Measurements from ENCODE around the gene PCSK1.

PCSK1 gene

DNA sequence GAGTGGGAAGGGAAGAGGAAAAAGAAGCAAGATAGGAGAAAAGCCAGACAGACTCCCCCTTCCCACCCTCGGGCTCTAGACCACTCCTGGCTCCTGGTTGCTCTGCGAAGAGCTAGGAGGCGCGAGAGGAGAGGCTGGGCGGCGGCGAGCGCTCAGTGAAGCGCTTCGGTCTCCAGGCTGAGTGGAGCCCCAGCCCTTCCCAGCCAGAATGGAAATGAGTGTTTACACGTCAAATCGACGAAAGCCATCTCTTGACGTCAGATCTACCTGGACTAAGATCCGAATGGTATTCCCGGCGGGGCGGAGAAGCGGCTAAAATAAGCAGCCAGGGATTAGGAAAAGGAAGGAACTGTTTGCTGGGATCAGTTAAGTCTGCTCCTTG, at the start of gene PCSK1:
PCSK1 (minus strand) TSS at position 183 of the 382 bp plus-strand sequence. CDS start 206 bp downstream, outside the sequence.
- no peak for DNase-seq (ENCODE audit: low read depth in 3 of 3)

DNA sequence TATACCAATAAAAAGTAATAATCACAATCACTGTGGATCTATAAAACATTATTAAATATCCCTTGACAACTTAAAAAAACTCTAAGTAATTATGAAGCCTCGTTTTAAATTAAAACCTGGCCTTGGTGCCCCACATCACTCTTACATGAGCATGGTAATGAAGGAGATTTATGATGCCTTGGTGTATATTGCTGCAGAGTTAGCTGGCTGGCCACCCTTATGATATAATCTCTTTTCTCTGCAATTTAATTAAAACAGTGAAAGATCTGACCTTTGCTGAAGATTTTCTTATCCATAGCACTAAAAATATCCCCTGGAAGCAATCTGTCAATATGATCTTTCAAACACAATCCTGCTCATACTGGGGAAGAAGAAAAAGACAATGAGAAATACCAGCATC, 48.8 kb upstream of the PCSK1 start:
- DNase-seq (ENCODE audit: low read depth in 3 of 3): no peak

DNA sequence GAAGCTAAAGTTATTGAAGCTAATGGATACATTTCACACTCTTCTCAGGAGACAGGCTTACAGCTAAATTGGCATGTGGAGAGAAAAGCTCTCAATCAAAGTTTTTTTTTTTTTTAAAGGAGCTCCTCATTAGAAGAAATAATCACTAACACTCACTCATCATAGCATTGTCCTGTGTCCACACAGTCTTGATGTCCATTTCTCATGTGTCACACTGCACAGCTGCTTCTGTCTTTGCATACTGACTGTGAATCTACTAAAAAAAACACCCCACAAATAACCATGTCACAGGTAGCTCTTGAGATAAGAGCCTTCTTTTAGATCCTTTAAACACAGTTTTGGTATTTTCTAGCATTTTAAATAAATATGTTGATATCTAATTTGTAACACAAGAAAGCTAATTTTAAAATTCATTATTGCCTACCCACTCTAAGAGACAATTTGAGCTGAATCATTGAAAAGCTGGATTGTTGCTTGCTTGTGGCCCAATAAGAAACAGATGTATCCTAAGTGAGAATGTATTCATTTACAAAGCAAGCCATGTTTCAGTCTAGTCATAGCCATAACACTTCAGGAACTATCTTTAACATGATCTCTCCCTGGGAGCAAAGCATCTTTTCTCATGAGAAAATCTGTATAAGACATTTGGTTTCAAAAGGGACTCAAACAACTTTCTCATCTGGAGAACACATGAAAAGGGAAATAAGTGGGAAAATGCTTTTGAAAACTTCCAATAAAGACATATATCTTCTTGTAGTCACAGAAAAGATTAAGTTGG, 48.1 kb upstream of the PCSK1 start:
- DNase-seq (ENCODE audit: low read depth in 3 of 3): no peak

DNA sequence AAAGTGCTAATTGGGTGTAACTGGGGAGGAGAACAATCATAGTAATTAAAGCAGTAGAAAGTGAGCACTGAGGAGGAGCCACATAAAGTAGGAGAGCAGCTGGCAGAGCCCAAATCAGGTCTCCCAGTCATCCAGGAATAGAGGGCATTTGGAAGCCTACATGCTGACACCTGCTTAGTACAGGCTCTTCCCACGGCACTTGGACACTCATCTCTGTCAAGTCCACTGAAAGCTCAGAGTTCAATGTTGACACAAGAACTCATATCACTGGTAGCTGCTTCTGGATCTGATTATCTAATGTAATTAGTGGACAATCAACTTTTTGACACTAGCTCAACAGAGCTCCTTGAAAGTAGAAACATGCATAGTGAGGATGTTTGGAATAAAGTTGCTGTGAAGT, 45.9 kb upstream of the PCSK1 start:
- DNase-seq (ENCODE audit: low read depth in 3 of 3): no peak

DNA sequence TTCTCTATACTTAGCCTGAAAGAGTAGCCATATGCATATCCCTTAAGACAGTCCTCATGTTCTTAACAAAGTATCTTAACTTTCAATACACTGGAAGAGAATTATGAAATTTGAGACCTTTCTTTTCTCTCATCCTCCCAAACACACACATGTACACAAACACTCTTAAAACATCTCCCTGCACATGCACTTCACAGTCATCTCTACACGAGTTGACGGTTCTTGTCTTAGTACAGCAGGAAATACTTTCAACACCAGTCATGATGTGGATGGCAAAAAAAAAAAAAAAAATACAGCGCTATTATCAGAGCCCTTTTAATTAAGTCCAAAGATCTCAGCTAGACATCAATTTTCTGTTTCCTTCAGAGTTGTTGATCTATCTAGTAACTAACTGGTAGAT, 43.6 kb upstream of the PCSK1 start:
- DNase-seq (ENCODE audit: low read depth in 3 of 3): no peak

DNA sequence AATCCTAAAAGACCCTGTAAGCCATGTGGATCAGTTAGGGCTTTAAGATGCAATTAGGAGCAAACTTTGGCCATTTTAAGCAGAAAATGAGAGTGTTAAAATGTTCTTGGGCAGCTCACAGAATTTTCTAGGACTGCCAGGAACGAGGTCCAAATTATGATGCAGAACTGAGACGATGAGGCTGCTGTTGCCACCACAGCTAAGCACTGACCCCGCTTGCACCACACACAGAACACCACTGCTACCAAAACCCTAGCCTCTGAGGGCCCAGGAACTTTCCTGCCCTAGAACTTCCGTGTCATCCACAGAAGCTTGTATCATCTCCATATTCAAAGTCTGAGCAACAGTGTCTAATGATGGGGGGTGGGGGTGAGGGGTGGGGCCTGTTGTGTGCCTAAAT, 41.0 kb upstream of the PCSK1 start:
- DNase-seq (ENCODE audit: low read depth in 3 of 3): no peak

DNA sequence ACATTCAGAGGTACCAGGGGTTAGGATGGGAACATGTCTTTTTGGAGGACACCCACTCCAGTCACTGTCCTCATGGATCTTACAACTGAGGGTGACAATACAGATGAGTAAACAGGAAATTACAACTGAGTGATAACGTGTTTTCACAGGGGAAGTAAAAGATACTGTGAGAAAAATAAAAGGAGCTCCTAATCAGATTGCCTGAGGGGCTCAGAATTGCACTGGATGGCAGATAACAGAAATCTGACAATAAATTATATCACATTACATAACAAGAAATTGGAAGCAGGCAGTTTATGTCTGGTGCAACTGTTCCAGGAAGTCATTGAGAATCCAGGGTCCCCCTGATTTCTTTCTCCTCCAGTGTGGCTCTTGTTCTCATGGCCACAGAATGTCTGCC, 40.1 kb upstream of the PCSK1 start:
- no peak for DNase-seq (ENCODE audit: low read depth in 3 of 3)

DNA sequence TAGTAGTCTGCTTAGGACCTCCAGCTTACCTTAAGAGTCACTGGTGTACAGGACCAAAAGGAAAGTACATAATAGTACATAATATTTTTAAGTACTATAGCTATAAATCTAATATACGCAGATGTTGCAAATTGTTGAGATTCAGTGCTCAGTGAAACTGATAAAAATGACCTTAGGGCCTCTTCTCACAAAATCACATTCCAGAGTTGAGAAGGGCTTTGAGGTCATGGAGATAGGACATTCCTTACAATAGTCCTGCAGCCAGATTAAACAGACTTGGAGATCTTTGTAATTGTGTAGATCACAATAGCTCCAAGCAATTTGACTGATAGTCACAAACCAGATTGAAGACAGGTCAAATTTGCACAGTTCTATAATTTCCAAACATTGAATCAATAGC, 37.7 kb upstream of the PCSK1 start:
- no peak for DNase-seq (ENCODE audit: low read depth in 3 of 3)

DNA sequence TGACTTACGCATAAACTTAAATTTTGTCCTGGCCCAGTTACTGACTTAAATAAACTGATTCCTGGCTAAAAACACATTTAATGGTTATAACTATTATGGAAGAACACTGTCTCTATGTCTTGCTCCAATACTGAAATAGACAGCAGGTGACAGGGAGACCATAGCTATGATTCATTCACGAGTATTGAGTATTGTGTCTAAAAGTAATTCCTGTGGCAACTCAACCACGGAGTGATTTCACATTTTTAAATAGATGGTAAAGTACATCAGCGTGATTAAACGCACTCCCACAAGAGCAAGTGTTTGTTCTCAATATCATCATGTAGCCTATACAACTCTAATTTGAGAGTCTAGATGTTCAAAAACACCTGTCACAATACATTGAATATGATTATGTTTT, 35.9 kb upstream of the PCSK1 start:
- DNase-seq (ENCODE audit: low read depth in 3 of 3): no peak

DNA sequence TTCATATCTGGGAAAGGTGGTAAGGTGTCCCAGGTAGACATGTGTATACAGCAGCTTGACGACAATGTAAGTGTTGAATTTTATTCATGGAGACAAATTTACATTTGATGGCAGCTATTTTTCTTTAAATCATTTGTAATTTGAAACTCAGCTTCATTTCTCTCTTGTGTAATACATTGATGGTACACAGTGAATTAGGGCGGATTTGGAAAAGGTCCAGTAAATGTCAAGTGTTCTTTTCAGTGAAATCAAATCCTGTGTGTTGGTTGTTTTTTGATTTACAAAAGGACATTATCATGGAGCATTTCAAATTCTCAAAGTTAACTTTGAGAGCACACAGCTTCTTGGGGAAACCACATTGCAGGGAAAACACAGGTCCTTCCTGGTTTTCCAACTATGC, 30.0 kb upstream of the PCSK1 start:
- DNase-seq (ENCODE audit: low read depth in 3 of 3): no peak

DNA sequence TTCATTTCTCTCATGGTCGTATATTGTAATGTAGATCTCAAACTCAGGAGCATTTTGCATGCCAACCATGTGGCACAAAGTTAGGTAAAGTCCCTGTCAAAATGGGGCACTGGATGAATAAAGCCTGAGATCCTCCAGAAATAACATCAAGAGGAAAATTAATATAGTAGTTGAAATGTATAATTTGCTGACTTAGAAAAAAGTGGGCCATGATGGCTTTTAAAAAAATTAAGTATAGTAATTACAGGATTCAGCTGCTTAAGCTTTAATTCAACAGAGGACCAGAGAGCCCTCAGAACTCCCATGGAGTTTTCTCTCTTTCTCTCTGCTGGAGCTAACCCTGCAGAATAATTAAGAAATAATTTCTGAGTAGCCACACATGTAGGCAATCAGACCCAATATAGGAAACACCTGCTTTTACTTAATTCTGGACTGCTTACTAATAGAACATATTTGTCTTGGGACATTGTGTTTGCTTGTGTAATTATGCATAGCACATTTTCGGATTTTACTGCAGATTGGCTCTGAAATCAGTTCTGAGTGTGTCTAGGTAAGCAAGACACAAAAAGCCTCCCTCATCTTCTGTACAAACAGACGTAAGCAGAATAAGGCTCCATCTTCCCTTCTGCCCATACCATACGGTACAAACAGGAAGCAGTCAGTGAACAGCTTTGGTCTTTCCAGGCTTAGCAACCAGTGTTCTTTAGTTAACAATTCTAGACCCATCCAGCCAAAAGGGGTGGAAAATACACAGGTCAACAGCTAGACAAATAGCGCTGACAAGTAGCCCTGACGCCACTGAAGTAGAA, 26.5 kb upstream of the PCSK1 start:
- no peak for DNase-seq (ENCODE audit: low read depth in 3 of 3)

DNA sequence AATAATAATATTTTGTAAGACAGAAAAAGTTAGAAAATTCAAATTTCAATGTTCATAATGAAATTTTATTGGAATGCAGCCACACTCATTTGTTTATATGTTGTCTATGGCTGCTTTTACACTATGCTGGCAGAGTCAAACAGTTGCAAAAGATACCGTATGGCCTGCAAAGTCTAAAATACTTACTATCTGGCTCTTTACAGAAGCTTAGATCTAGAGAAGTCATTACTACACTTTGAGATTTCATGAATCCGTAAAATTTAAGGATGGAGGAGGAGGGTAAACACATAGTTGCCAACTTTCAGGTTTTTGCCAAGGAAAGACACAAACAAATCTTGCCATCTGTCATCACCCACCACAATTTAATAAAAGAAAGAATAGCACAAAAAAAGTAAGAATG, 25.1 kb upstream of the PCSK1 start:
- DNase-seq (ENCODE audit: low read depth in 3 of 3): no peak

DNA sequence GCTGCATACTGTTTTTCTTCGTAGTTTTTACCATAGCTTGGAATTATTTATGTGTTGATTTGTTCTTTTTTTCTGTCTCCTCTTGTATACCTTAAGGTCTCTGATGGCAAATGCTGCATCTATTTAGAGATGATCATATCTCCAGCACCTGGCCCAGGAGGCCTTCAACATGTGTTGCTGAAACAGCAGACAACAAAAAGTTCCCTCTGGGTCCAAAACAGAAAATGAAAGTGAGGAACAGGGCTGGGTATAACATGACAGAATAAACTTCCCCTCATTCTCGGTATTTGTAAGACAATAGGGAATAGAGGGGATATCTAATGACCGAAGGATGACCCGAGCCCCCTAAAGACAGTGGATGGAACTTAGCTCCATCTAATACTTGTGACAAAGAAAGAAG, 22.7 kb upstream of the PCSK1 start:
- no peak for DNase-seq (ENCODE audit: low read depth in 3 of 3)

DNA sequence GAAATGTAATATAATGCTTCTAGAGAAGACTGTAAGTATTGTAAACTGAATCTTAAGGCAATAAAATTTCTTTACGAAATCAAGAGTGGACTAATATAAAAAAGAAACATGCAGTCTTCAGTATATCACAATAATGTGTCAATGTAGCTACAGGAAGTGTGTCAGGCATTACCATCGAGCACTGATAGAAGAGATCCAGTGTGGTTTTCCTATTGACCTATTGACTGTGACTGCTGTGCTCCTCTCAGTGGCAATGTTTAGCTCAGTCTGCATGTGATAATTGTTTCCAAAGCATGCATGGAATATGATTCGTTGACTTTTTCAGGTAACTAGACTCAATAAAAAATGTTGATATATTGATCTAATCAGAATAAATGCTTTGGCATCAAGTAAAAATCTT, 20.3 kb upstream of the PCSK1 start:
- DNase-seq (ENCODE audit: low read depth in 3 of 3): no peak

DNA sequence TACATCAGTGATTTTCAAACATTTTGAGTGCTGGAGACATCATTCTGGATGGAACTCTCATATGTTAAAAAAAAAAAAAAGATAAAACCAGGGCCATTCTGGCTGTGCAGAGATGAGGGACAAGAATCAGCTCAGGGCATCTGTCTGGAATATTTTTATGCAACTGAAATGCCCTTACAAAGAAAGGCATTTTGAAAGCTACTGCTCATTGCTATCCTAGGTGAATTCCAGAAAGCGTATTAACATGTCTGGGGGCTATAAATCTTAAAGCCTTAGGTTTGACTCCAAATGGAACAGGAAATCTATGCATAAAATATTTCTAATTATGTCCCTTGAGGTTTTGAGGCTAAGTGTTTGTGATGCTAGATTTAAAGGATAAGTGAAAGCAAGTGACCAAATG, 14.9 kb upstream of the PCSK1 start:
- DNase-seq (ENCODE audit: low read depth in 3 of 3): no peak

DNA sequence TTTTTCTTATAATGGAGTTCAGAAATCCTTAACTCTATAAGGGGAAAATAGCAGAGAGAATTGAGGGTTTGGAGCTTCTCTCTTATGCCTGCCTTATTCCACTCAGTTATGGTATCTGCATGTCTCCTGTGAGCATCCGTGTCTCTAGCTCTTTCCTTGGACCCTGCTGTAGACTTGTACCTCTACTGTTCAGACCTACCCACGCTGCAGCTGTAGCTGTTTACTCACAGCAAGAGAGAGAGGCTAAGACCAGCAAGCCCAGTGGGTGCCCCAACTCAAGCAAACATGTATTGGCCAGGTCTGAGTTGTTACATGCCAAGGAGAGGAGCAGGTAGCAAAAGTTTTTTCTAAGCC, 7.1 kb upstream of the PCSK1 start:
- no peak for DNase-seq (ENCODE audit: low read depth in 3 of 3)

DNA sequence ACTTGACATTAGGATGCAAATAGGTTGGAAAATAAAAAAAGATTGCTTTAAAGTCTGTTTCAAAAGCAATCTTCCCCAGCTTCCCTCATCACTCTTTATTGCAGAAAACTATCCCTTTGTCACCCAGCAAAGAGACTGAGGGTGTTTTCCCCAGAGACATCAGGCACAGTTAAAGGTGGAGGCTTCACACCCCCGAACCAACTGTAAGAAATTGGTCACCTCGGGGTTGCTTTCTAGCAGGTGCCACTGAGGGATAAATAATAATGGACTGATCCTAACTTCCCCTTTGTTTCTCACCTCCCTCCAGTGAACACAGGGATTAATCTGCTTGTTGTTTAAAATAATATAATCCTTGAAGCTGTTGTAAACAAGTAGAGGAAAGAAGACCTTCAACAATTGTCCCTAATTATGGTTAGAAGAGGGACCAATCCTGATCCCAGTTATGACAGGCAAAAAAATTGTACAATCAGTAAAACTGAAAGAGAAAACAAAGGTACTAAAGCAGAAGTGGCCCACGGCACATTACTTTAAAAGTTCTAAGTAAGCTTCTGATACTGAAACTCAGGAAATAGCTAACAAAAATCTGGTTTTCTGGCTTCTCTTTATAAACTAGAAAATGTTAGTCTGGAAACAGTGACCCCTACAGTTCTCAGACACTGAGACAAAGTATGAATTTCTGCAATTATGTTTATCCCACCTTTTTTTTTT, 6.6 kb upstream of the PCSK1 start:
- DNase-seq (ENCODE audit: low read depth in 3 of 3): no peak

DNA sequence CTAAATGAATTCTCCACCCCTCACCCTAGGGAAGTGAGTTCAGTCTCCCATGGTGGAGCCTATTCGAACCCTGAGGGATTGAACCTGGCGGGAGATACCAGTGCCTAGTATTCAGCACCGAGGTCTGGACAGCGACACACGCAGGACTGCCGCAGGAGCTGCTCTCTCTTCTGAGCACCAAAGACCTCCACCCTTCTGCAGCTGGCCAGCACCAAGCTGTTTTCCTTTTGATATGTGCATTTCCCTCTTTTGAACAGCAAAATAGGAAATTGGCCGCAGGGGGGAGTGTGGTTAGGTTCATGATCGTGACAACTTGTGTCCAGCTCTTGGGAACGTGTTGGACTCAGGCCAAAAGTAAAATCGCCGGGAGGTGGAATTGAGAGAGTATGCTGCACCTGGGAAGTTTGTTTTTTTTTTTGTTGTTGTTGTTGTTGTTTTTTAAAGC, 1.2 kb upstream of the PCSK1 start:
- peak in 2 of 3 experiments; percentile 3 to 11 for DNase-seq (ENCODE audit: low read depth in 3 of 3)

DNA sequence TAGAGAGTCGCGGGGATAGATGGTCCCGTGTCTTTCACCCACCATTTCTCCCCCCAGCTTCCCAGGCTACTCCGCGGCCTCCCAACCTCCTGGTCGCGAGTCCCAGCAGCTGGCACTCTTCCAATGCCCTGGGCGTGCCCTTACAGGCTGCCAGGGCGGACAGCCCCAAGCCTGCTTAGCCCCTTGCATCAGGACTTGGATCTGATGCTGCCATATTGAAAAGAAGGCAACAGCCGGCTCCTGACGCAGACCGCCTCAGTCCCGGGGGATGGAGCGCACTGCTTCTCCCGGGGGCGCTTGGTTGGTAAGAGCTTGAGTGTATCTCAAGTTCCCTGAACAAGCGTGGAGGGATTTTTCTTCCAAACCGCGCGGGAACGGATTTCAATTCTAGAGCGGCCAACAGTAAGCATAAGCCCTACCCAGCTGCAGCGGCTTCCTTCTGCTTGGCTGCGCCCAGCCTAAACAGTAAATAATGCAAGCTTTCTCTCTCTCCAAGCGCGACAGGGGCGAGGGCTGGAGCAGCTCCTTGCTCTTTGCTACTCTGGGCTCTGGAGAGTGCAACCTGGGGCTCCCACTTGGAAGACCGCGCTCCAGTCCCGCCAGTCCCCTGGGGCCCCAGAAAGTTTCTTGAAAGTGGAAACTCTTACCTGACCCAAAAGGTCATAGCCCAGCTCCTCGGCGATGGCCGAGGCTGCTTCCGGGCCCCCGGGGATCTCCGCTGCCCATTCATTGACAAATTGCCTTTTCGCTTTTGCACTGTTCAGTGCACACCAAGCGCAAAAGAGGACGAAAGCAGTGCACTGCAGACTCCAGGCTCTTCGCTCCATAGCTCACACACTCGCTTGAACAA, 607 bp downstream of the PCSK1 start:
- DNase-seq (ENCODE audit: low read depth in 3 of 3): no peak

DNA sequence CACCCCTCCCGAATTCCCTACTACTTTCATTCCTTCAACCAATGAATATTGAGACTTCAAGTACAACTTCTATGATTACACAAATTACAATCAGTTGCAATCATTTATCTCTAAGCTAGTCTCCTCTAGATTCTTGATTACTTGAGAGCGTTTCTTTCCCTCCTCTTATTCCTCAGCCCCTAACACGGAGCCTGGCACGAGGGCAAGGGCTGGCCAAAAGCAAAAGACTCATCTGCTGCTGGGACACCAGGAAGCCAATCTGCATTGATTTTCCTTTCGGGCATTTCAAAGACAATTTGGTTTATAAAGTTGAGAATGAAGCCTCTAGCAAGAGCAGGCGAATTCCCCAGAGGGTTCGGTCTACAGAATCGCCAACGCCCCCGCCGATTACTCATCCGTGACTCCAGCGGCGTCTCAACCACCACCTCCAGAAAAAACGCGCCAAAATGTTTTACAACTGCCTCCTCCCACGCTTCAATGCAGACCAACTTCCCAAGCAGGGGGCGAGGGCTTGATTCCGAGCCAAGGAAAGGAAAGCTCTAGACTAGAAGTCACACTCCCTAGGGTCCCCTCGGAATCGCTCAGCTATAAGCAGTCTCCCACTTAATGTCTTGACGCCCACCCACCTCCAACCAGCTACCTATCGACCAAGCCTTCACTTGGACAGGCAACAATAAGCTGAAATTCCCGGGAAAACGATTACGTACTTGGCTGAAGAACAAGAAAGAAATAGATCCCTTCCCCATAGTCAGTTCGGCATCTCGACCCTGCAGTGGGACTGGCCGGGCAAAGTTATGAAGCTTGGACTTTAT, 1.5 kb downstream of the PCSK1 start:
- DNase-seq (ENCODE audit: low read depth in 3 of 3): no peak

DNA sequence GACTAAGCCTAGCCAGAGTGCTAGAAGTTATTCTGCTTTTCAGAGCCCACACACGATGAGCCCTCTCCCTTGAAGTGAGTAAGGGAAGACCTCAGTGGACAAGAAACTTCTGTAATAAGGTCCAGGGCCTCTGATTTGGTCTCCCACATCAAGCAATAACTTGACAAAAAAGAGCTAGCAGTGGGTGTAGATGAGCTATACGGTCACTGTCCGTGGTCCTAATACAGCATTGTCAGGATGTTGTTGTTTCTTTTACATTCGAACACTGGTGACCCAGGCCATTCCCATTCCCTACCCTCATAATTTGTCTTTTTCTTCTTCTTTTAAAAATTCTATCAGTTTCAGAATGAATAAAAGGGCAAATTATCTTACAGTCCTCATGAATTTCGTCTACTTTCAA, 5.2 kb downstream of the PCSK1 start:
- no peak for DNase-seq (ENCODE audit: low read depth in 3 of 3)
